Keratinocyte (primary cell): ENCODE measurements around the gene APOE. TPM values are rescaled to one million over a fixed set of nuclear protein-coding genes. Genes with fewer than 3 reads are reported as not detected.

Source experiments
- DNase-seq: peaks from one replicate; pipeline ENCODE4 v3.0.0-alpha.2; 2011; ENCODE audit warnings: low read depth, missing footprints, low spot score
- FAIRE-seq: peaks from 2 replicates; lab custom pipeline; 2011; peaks lifted over from hg19 to GRCh38; lab: Jason Lieb, UNC
- H2AFZ ChIP-seq: 2 replicates; pipeline ENCODE4 v1.6.0; 2012; ENCODE audit warnings: low read length, control low read depth, inconsistent platforms; ENCODE audit not compliant: control insufficient read depth
- H3K27ac ChIP-seq: 2 replicates; pipeline ENCODE4 v1.5.1; 2011; ENCODE audit warnings: low read length; ENCODE audit not compliant: control insufficient read depth, insufficient read depth
- H3K27me3 ChIP-seq: 3 replicates; pipeline ENCODE4 v1.6.0; 2011; ENCODE audit warnings: low read length; ENCODE audit not compliant: control insufficient read depth, insufficient read depth; ENCODE audit errors: extremely low read depth
- H3K36me3 ChIP-seq, 2 experiments: 2 replicates in 1 of 2; 3 replicates in 1 of 2; pipeline ENCODE4 v1.5.1; 2011; ENCODE audit warnings: low read length in 2 of 2, mild to moderate bottlenecking in 1 of 2; ENCODE audit not compliant: control insufficient read depth in 2 of 2, insufficient read depth in 2 of 2; ENCODE audit errors: extremely low read depth in 1 of 2
- H3K4me1 ChIP-seq: 3 replicates; pipeline ENCODE4 v1.5.1; 2011; ENCODE audit warnings: low read length; ENCODE audit not compliant: control insufficient read depth, insufficient read depth; ENCODE audit errors: extremely low read depth
- H3K4me2 ChIP-seq: 3 replicates; pipeline ENCODE4 v1.6.0; 2011; ENCODE audit warnings: low read depth, low read length; ENCODE audit not compliant: control insufficient read depth, insufficient read depth; ENCODE audit errors: extremely low read depth
- H3K4me3 ChIP-seq, 3 experiments: fragments of 200-600 bp in 1 of 3; sonication (generic) in 1 of 3; 2 replicates in 2 of 3; 3 replicates in 1 of 3; pipeline ENCODE4 v1.5.1; 2011 to 2016; ENCODE audit warnings: low read length in 3 of 3, mild to moderate bottlenecking in 3 of 3, control low read depth in 2 of 3, inconsistent platforms in 1 of 3, low read depth in 1 of 3, mixed read lengths in 1 of 3, mixed run types in 1 of 3, moderate library complexity in 1 of 3; ENCODE audit not compliant: control insufficient read depth in 2 of 3, insufficient read depth in 2 of 3; ENCODE audit errors: extremely low read depth in 1 of 3
- H3K79me2 ChIP-seq: 2 replicates; pipeline ENCODE4 v1.6.0; 2012; ENCODE audit warnings: low read length; ENCODE audit not compliant: control insufficient read depth, insufficient read depth
- H3K9ac ChIP-seq: 3 replicates; pipeline ENCODE4 v1.6.0; 2011; ENCODE audit warnings: low read length; ENCODE audit not compliant: control insufficient read depth, insufficient read depth; ENCODE audit errors: extremely low read depth
- H3K9me1 ChIP-seq: 3 replicates; pipeline ENCODE4 v1.6.0; 2011; ENCODE audit warnings: low read length; ENCODE audit not compliant: control insufficient read depth, insufficient read depth; ENCODE audit errors: extremely low read depth
- H3K9me3 ChIP-seq: 2 replicates; pipeline ENCODE4 v1.5.1; 2012; ENCODE audit warnings: low read depth, low read length; ENCODE audit not compliant: control insufficient read depth
- H4K20me1 ChIP-seq: 3 replicates; pipeline ENCODE4 v1.6.0; 2011; ENCODE audit warnings: low read length; ENCODE audit not compliant: control insufficient read depth, insufficient read depth; ENCODE audit errors: extremely low read depth
- EZH2 ChIP-seq: IDR thresholded peaks from one replicate; pipeline ENCODE4 v1.6.1; 2012; ENCODE audit warnings: inconsistent platforms, mild to moderate bottlenecking, low read length, moderate library complexity
- dilution Hi-C: fragments of 300-500 bp; cut with MboI; formaldehyde crosslinking; loops from one replicate; pipeline ENCODE4 v1.7.0; 2020; ENCODE audit warnings: low sequenced_read_pairs; ENCODE audit not compliant: extremely low pct_ligation_motif_present
- polyA plus RNA-seq, 5 experiments: library from polyadenylated mRNA; depleted of rRNA in 3 of 5; stranded (reverse) in 3 of 5; stranded (forward) in 1 of 5; unstranded in 1 of 5; fragments of >200 nt; gene quantifications; 1 replicate in 1 of 5; 2 replicates in 3 of 5; 3 replicates in 1 of 5; pipeline versions ENCODE4 v1.2.1 to v1.2.3, GENCODE V29; 2011 to 2012; ENCODE audit warnings: missing spikeins in 2 of 5, low read depth in 1 of 5, low replicate concordance in 1 of 5
- TF ChIP-seq, protein P1 (sequence below), 3 experiments: IDR thresholded peaks in 1 of 3; conservative IDR thresholded peaks in 1 of 3; optimal IDR thresholded peaks in 1 of 3; 2 replicates in 2 of 3; 3 replicates in 1 of 3; pipeline versions ENCODE3 to v1.5.1; 2011; ENCODE audit warnings: low read length in 3 of 3, mild to moderate bottlenecking in 3 of 3, moderate library complexity in 2 of 3, control low read depth in 1 of 3, inconsistent platforms in 1 of 3; ENCODE audit not compliant: insufficient read depth in 2 of 3; ENCODE audit errors: extremely low read depth in 1 of 3

The APOE gene
- polyA plus RNA-seq, 1 donor (not counting 4 experiments of a cell fraction or from before 2014, with no cell fraction given) = 30.2 TPM

DNA sequence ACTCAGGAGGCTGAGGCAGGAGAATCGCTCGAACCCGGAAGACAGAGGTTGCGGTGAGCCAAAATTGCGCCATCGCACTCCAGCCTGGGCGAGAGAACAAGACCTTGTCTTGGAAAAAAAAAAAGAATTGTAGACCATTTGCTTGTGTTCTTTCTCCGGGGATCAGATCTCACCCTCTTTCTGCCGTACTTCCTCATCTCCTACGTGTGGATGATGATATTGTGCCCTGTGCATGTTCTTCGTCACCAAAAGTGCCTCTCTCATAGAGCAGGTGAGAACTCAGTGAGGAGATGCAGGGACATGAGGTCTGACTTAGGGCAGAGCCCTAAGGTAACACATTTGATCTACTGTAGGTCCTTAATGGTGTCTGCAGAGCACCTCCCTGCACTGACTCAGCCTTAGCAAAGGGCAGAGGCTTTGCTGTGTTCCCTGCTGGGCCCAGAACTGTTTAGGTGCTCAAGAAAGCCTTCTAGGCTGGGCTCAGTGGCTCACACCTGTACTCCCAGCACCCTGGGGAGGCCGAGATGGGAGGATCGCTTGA, 41.5 kb downstream of the APOE start:
- Histone ChIP-seq H3K9me3 (no peaks in the 10 kb centered on the region), H3K9ac (no peak overlapping the region), H3K9me1 (no peaks in the 10 kb centered on the region), H3K4me3 (no peak overlapping the region), H3K27me3 (no peaks in the 10 kb centered on the region), H2AFZ (no peak overlapping the region), H3K27ac (no peak overlapping the region), H3K36me3 (peaks cover 0 to 3% of the 10 kb centered on the region in 2 experiments), H3K4me2 (no peak overlapping the region), H3K4me1 (no peaks in the 10 kb centered on the region), H3K79me2 (no peaks in the 10 kb centered on the region), H4K20me1 (no peaks in the 10 kb centered on the region)
- no peak for FAIRE-seq
- no peak for DNase-seq
- TF ChIP-seq, protein P1, sequence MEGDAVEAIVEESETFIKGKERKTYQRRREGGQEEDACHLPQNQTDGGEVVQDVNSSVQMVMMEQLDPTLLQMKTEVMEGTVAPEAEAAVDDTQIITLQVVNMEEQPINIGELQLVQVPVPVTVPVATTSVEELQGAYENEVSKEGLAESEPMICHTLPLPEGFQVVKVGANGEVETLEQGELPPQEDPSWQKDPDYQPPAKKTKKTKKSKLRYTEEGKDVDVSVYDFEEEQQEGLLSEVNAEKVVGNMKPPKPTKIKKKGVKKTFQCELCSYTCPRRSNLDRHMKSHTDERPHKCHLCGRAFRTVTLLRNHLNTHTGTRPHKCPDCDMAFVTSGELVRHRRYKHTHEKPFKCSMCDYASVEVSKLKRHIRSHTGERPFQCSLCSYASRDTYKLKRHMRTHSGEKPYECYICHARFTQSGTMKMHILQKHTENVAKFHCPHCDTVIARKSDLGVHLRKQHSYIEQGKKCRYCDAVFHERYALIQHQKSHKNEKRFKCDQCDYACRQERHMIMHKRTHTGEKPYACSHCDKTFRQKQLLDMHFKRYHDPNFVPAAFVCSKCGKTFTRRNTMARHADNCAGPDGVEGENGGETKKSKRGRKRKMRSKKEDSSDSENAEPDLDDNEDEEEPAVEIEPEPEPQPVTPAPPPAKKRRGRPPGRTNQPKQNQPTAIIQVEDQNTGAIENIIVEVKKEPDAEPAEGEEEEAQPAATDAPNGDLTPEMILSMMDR (optimal IDR thresholded peaks at IDR 0.05 in 1 of 3, IDR thresholded peaks at IDR 0.05 in 1 of 3, conservative IDR thresholded peaks at IDR 0.05 in 1 of 3; ENCODE audit: extremely low read depth in 1 of 3, insufficient read depth in 2 of 3, low read length in 3 of 3) = no peak
- no peak for TF ChIP-seq EZH2
- dilution Hi-C loops = no loop called here

DNA sequence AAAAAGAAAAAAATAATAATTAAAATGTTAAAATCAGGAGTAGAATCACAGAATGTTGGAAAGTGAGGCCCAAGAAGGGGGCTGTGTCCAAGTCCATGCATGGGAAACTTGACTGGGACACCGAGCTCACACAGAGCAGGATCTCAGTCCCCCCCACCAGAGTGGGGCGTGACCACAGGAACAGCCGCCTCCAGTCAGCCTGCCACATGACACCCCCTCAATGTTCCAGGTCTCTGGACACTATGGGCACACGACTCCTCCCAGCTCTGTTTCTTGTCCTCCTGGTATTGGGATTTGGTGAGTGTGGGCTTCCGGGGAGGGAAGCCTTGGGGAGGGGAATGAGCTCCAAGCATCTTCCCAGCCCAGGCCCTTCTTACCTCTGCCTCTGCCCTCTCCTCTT, 42.6 kb downstream of the APOE start:
- no peaks in the 10 kb centered on the region for H3K27me3 ChIP-seq
- H3K9me3 ChIP-seq = no peaks in the 10 kb centered on the region
- H3K36me3 ChIP-seq = peaks cover 0 to 3% of the 10 kb centered on the region in 2 experiments
- H2AFZ ChIP-seq = no peak overlapping the region
- TF ChIP-seq, protein P1 (optimal IDR thresholded peaks at IDR 0.05 in 1 of 3, IDR thresholded peaks at IDR 0.05 in 1 of 3, conservative IDR thresholded peaks at IDR 0.05 in 1 of 3; ENCODE audit: extremely low read depth in 1 of 3, insufficient read depth in 2 of 3, low read length in 3 of 3) = no peak
- no peak for TF ChIP-seq EZH2
- no peak for FAIRE-seq
- H3K27ac ChIP-seq = no peak overlapping the region
- H3K9me1 ChIP-seq = no peaks in the 10 kb centered on the region
- H3K79me2 ChIP-seq = no peaks in the 10 kb centered on the region
- dilution Hi-C loops = no loop called here
- no peak for DNase-seq
- H3K9ac ChIP-seq = no peak overlapping the region
- no peak overlapping the region for H3K4me2 ChIP-seq
- H3K4me1 ChIP-seq = no peaks in the 10 kb centered on the region
- no peak overlapping the region for H3K4me3 ChIP-seq
- no peaks in the 10 kb centered on the region for H4K20me1 ChIP-seq
